Upper lobe of left lung (tissue), 4 donors: Measurements from ENCODE around the gene NEK1.

Experiments
- CTCF ChIP-seq, 6 experiments: fragments of 450-650 bp in 4 of 6; fragments of 200-600 bp in 2 of 6; sonication (generic) in 2 of 6; IDR thresholded peaks; one replicate each; pipeline ENCODE4 v1.5.1; 2016 to 2019; ENCODE audit warnings: antibody characterized with exemption in 6 of 6
- POLR2A ChIP-seq, 4 donors: fragments of 450-650 bp; IDR thresholded peaks; one replicate each; pipeline ENCODE4 v1.5.1; 2016 to 2017; ENCODE audit warnings: antibody characterized with exemption in 4 of 4, mild to moderate bottlenecking in 2 of 4

GRCh38 chr4:169372791-169373190, 239.6 kb downstream of the NEK1 start:
- TF ChIP-seq CTCF (IDR thresholded peaks at IDR 0.05) (no peak), POLR2A (IDR thresholded peaks at IDR 0.05) (no peak)
